Breast epithelium (tissue), 3 donors: Measurements from ENCODE around the gene TSPO.

Experiments used
- CTCF ChIP-seq, 3 donors: fragments of 450-650 bp; IDR thresholded peaks; one replicate each; pipeline ENCODE4 v1.5.1; 2016 to 2017; ENCODE audit warnings: antibody characterized with exemption in 3 of 3, mild to moderate bottlenecking in 3 of 3, moderate library complexity in 3 of 3
- POLR2A ChIP-seq: fragments of 450-650 bp; IDR thresholded peaks from one replicate; pipeline ENCODE4 v1.6.1; 2016; ENCODE audit warnings: antibody characterized with exemption, mild to moderate bottlenecking, moderate library complexity
- POLR2AphosphoS5 ChIP-seq, 3 donors: sonication (generic); formaldehyde crosslinking; IDR thresholded peaks; one replicate each; pipeline ENCODE4 v1.6.1; 2017; ENCODE audit warnings: antibody characterized with exemption in 3 of 3

GRCh38 chr22:43191831-43192230 is 40.5 kb downstream of the TSPO start:
- TF ChIP-seq CTCF (IDR thresholded peaks at IDR 0.05) (no peak), POLR2A (no peak), POLR2AphosphoS5 (IDR thresholded peaks at IDR 0.05) (no peak)
